NCI-H2029 (cell line): ENCODE measurements around the gene IFT52.

Experiments used
- DNase-seq: peaks from one replicate; lab custom pipeline; 2025; lab: John Stamatoyannopoulos, UW

Gene IFT52

GRCh38 chr20:43691928-43692524, 101.3 kb downstream of the IFT52 start:
- no peak for DNase-seq

GRCh38 chr20:43694763-43695162, 104.0 kb downstream of the IFT52 start:
- DNase-seq, result no peak

DNA sequence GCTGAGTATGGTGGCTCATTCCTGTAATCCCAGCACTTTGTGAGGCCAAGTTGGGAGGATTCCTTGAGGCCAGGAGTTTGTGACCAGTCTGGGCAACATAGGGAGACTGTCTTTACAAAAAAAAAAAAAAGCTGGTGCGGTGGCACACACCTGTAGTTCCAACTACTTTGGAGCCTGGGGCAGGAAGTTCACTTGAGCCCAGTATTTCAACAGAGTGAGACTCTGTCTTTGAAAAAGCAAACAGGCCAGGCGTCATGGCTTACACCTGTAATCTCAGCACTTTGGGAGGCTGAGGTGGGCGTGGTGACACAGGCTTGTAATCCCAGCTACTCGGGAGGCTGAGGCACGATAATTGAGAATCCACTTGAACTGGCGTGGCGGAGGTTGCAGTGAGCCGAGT, 104.8 kb downstream of the IFT52 start:
- DNase-seq, result no peak
